Right cardiac atrium (tissue), 5 donors: Measurements from ENCODE around the gene CEP170B. TPM values are rescaled to one million over a fixed set of nuclear protein-coding genes. Genes with fewer than 3 reads are reported as not detected.

ENCODE experiments used
- ATAC-seq, 2 donors: fragments of 200-7000 bp; cut with Tn5 transposase; one replicate each; pipeline versions ENCODE4 v1.8.0 to v1.9.1; 2020; ENCODE audit warnings: moderate library complexity in 2 of 2, mild to moderate bottlenecking in 1 of 2
- DNase-seq, 3 donors: peaks; one replicate each; pipeline ENCODE4 v3.0.0-alpha.2; 2020
- H3K27ac ChIP-seq: one replicate; pipeline ENCODE4 v1.5.1; 2013; ENCODE audit warnings: mild to moderate bottlenecking, low read length, control low read depth, moderate library complexity
- H3K27me3 ChIP-seq: one replicate; pipeline ENCODE4 v1.6.1; 2013; ENCODE audit not compliant: control insufficient read depth, insufficient read depth
- H3K4me1 ChIP-seq: one replicate; pipeline ENCODE4 v1.6.1; 2013; ENCODE audit warnings: low read length; ENCODE audit not compliant: control insufficient read depth, insufficient read depth
- H3K4me3 ChIP-seq: one replicate; pipeline ENCODE4 v1.5.1; 2013; ENCODE audit warnings: low read length, control low read depth
- H3K9me3 ChIP-seq: one replicate; pipeline ENCODE4 v1.6.1; 2013; ENCODE audit warnings: low read length; ENCODE audit not compliant: control insufficient read depth
- WGBS: extraction: QIAGEN DNeasy Blood & Tissue Kit; methylation state at CpG from one replicate; pipeline ENCODE4 v1.1.7; 2013; 5-methylcytosine and 5-hydroxymethylcytosine counted together
- intact Hi-C, 4 donors: fragments of 100-400 bp; cut with DNase I; formaldehyde crosslinking; loops; one replicate each; pipeline versions ENCODE4 v1.11.0 to v1.14.0; 2022 to 2023
- polyA plus RNA-seq: library from polyadenylated mRNA; stranded (reverse); fragments of 200-250 nt; gene quantifications from one replicate; pipeline ENCODE4 v1.2.3, GENCODE V29; 2013
- total RNA-seq, 4 donors: library from RNA; stranded (reverse); fragmentation: NEBNext Ultra II Directional; extraction: Animal tissue kit (Norgen Biotek cat#: 25700); gene quantifications; one replicate each; pipeline ENCODE4 v1.2.1, GENCODE V29; 2021
- donor health status: healthy with polysubstance abuse.
- donor health status: DM: no; HTN: yes; CAD: no.
- donor health status: DM: no; HTN: no; CAD: no.
- donor health status: DM: no; HTN: yes; CAD: no; lungs with severe emphysema.
- donor health status: DM: yes; HTN: yes; CAD: no.

The CEP170B gene
- total and polyA plus RNA-seq, 5 donors, result 8.4 to 19.1 (median 11.5) TPM

DNA sequence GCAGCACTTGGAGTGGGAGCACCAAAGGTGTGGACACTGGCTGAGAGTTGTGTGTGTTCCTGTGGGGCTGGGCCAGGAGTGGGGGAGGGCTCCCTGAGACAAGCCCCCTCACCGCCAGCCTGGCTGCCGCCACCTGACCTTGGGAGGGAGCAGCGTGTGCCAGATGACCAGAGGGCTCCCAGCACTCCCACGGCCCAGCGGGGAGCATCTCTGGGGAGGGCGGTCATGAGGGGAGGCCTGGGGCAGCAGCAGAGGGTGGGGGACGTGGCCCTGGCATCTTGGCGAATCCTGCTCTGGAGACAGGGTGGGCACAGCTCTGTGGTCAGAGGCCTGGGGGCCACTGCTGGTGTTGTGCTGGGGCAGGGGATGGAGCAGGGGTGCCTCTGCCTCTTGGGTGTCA is 10.7 kb downstream of the CEP170B start:
- ATAC-seq (no peak), DNase-seq (peak; percentile 22 to 44 (median 43))
- intact Hi-C loops, result no loop called here
- Histone ChIP-seq H3K9me3 (no peaks in the 10 kb centered on the region), H3K4me3 (no peak overlapping the region), H3K27ac (no peak overlapping the region), H3K27me3 (no peaks in the 10 kb centered on the region), H3K4me1 (no peaks in the 10 kb centered on the region)
- 96% methylated on average over 8 of the region's 8 CpGs for WGBS

DNA sequence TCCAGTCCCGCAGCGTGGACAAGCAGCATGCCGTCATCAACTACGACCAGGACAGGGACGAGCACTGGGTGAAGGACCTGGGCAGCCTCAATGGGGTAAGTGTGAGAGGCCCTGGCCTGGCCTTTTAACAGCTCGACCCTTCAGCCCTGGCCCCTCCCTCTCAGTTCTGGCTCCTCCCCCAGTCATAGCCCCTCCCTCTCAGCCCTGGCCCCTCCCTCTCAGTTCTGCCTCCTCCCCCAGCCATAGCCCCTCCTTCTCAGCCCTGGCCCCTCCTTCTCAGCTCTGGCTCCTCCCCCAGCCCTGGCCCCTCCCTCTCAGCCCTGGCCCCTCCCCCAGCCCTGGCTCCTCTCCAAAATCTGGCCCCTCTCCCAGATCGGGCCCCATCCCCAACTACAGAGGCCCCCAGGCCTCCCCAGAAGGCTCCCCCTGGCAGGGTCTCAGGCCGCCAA is 11.2 kb downstream of the CEP170B start:
- ATAC-seq (peak; percentile 29 to 54), DNase-seq (peak; percentile 16 to 55 (median 29))
- H3K27me3 ChIP-seq, result no peaks in the 10 kb centered on the region
- no peak overlapping the region for H3K4me3 ChIP-seq
- H3K9me3 ChIP-seq, result no peaks in the 10 kb centered on the region
- intact Hi-C loops, result no loop called here
- H3K27ac ChIP-seq, result no peak overlapping the region
- H3K4me1 ChIP-seq, result no peaks in the 10 kb centered on the region
- 88% methylated on average over 8 of the region's 8 CpGs for WGBS

DNA sequence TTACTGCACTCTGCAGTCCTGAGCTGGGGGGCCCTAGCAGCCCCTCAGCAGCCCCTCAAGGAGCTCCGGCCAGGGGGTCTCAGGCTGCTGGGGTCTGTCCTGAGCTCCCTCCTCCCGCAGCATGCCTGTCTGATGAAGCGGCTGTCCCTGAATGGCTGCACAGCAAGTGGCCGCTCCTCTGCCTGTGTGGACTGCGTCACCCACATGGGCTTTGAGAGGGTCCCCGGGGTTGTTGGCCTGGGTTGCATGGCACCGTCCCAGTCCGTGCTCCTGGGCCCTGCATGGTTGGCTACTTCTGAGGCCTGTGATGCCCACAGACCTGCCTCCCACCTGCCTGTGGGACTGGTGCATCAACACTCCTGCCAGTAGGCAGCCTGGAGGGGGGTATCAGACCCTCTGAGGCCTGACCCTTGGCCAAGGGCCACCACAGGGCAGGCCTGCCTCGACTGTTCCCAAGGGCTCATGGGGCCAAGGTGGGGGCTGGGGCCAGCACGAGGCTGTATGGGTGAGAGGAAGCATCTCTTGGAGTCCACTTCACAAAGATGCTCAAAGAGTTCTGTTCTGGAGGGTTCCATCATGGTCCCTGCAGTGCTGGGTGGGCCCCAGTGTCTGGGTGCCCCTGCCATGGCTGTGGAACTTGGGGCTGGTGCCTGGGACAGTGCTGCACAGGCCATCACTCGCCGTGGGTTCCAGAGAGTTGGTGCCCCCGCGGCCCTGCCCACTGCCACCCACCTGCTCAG is 12.2 kb downstream of the CEP170B start:
- Histone ChIP-seq H3K27me3 (no peaks in the 10 kb centered on the region), H3K4me3 (no peak overlapping the region), H3K9me3 (no peaks in the 10 kb centered on the region), H3K4me1 (no peaks in the 10 kb centered on the region), H3K27ac (no peak overlapping the region)
- no peak for ATAC-seq
- WGBS, result 83% methylated on average over 14 of the region's 14 CpGs
- peak in 2 of 3 donors; percentile 33 to 50 for DNase-seq
- intact Hi-C loops, result no loop called here

DNA sequence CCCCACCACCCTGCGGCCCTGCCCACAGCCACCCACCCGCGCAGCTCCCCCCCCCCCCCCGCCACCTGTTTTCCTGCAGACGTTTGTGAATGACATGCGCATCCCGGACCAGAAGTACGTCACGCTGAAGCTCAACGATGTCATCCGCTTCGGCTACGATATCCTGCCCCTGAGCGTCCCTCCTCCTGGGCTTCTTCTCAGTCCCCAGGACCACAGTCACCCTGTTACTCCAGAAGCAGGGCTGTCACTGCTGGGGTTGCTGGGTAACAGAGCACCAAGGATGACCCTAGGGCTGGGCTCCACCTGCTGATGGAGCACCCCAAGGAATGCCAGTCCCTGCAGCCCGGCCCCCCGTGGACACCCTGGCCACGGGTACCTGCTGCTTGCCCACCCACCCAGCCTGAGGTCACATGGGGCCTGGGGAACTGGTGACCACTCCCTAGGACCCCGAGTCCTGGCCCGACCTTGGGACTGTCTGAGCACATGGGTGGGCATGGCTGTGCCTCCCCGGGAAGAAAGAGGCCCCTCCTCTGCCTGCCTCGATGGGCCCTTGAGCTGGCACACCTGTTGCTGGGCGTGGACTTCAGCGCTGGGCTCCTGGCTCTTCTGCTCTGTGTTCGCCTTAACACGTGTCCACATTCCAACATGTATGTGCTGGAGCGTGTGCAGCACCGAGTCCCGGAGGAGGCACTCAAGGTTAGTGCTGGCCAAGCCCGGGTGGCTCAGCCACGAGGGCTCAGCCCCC is 12.9 kb downstream of the CEP170B start:
- intact Hi-C loops, result no loop called here
- Histone ChIP-seq H3K27ac (no peak overlapping the region), H3K9me3 (no peaks in the 10 kb centered on the region), H3K4me1 (no peaks in the 10 kb centered on the region), H3K4me3 (no peak overlapping the region), H3K27me3 (no peaks in the 10 kb centered on the region)
- DNase-seq (peak in 2 of 3 donors; percentile 34 to 52), ATAC-seq (no peak)
- WGBS, result 70% methylated on average over 30 of the region's 30 CpGs

DNA sequence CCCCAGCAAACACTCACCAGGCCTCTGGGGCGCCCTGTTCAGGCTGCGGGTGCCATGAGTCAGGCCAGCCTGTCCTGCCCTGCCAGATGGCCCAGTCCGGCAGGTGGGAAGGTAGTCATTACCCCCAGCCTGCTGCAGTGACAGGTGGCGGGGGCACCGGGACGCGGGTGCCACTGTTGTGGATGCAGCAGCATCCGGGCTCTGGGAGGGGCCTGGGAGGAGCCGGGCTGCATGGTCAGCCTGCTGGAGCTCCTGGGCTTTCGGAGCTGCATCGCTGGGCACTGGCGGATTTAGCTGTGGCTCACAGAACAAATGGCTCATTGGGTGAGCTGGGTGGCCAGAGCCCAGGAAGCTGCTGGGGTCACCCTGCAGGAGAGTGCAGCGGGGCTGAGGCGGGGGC is 13.5 kb downstream of the CEP170B start:
- DNase-seq (peak in 2 of 3 donors; percentile 39 to 44), ATAC-seq (no peak)
- H3K9me3 ChIP-seq, result no peaks in the 10 kb centered on the region
- WGBS, result 93% methylated on average over 14 of the region's 14 CpGs
- intact Hi-C loops, result no loop called here
- H3K27ac ChIP-seq, result no peak overlapping the region
- no peaks in the 10 kb centered on the region for H3K4me1 ChIP-seq
- no peak overlapping the region for H3K4me3 ChIP-seq
- no peaks in the 10 kb centered on the region for H3K27me3 ChIP-seq

DNA sequence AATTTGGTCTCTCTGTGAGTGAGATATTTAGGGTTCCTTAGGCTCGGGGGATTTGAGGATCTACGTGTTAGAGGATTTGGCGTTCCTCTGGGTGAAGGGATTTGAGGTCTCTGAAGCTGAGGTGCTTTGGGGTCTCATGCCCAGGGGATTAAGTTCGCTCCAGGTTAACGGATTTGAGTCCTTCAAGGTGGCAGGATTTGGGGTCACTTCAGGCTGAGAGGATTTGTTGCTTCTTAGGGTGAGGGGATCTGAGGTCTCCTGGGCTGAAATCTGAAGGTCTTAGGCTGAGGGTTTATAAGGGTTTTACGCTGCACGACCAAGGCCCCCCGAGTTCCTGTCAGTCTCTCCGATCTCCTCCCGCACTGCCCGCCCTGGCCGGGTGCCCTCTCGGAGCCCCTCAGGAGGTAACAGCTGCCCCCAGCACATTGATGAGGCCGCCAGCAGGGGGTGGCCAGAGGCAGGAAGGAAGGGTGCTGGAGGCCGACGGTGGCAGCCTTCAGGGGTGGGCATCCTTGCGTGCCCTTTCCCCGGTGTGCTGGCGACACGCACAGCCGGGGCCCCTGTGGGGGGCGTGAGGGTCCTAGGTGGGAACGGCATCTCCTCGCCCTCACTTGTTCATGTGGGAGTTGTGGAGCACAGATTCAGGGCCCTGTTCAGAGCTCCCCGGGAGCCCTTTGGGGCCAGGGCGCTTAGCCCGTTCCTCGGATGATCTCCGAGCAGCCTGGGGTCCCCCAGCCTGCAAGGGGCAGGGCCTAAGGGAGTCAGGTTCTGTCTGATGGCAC is 14.3 kb downstream of the CEP170B start:
- Histone ChIP-seq H3K4me3 (no peak overlapping the region), H3K9me3 (no peaks in the 10 kb centered on the region), H3K27ac (no peak overlapping the region), H3K4me1 (no peaks in the 10 kb centered on the region), H3K27me3 (no peaks in the 10 kb centered on the region)
- intact Hi-C loops, result no loop called here
- WGBS, result 85% methylated on average over 29 of the region's 29 CpGs
- DNase-seq (peak in 2 of 3 donors; percentile 22 to 51), ATAC-seq (no peak)

DNA sequence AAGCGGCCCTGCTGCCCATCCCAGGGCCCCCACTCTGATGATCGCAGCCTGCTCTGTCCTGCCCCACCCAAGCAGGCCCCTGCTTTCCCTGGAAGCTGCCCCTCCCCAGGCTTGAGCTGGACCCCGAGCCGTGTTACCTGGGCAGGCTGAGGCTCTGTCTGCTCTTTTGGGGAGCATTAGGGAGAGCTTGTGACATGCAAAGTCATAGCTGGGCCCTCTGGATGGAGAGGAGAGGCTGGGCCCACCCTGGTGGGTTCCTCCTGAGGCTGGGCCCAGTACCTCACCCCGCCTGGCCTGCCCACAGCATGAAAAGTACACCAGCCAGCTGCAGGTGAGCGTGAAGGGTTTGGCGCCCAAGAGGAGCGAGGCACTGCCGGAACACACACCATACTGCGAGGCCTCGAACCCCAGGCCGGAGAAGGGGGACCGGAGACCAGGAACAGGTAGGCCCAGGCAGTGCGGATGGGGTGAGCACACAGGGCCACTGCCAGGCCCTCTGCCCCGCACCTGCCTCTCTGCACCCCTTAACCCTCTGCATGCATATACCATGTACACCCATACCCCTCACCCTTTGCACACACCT is 15.0 kb downstream of the CEP170B start:
- ATAC-seq (no peak), DNase-seq (peak in 2 of 3 donors; percentile 29 to 41)
- Histone ChIP-seq H3K9me3 (no peaks in the 10 kb centered on the region), H3K4me3 (no peak overlapping the region), H3K27ac (no peak overlapping the region), H3K27me3 (no peaks in the 10 kb centered on the region), H3K4me1 (no peaks in the 10 kb centered on the region)
- intact Hi-C loops, result no loop called here
- WGBS, result 91% methylated on average over 15 of the region's 15 CpGs

DNA sequence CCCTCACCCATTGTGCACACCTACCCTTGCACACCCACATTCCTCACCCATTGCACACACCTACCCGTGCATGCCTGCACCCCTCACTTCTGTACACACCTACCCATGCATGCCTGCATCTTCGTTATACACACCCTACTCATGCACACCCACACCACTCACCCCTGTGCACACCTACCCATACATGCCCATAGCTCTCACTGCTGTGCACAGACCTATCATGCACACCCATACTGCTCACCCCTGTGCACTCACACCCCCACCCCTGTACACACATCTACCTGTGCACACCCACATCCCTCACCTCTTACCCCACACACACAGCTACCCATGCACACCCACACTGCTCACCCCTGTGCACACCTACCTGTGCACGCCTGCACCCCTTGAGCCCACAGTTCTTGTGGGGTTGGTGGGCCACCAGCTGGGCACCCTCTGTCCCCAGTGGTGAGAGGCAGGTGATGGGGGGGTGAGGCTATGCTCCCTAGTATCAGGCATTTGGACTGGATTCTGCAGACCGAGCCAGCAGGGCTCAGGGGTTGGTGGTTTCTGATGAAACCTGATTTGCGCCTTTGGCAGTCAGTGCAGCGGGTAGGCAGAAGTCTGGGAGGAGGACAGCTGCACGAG is 15.6 kb downstream of the CEP170B start:
- Histone ChIP-seq H3K27me3 (no peaks in the 10 kb centered on the region), H3K4me1 (no peaks in the 10 kb centered on the region), H3K27ac (no peak overlapping the region), H3K9me3 (no peaks in the 10 kb centered on the region), H3K4me3 (no peak overlapping the region)
- no peak for ATAC-seq
- intact Hi-C loops, result no loop called here
- no peak for DNase-seq
- 72% methylated on average over 7 of the region's 7 CpGs for WGBS

DNA sequence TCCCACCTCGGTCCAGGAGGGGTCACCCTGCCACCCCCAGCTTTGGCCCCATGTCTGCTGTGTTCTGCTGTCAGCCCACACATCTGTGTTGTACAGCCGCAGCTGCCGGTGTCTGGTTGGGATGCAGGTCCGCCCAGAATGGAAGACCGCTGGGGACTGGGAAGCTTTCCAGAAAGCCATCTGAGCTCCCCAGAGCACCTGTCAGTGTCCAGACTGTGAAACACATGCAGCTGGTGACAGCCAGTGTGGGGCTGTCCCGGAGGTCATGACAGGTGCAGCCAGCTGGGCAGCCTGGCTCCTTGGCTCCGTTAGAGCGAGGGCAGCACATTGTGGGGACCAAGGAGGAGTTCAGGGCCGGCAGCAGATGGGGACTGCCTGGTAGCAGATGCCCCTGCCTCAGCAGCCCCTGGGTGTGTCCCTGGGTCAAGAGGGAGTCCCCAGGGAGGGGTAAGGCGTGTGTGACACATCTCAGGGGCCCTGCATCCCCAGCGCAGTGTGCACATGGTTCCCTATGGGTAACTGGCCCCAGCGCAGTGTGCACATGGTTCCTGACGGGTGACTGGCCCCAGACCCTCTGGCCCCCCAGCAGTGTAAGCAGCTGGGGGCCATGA is 16.4 kb downstream of the CEP170B start:
- intact Hi-C loops, result no loop called here
- Histone ChIP-seq H3K27ac (no peak overlapping the region), H3K4me1 (no peaks in the 10 kb centered on the region), H3K9me3 (no peaks in the 10 kb centered on the region), H3K4me3 (no peak overlapping the region), H3K27me3 (no peaks in the 10 kb centered on the region)
- no peak for ATAC-seq
- 56% methylated on average over 13 of the region's 13 CpGs for WGBS
- peak in 2 of 3 donors; percentile 34 to 50 for DNase-seq

DNA sequence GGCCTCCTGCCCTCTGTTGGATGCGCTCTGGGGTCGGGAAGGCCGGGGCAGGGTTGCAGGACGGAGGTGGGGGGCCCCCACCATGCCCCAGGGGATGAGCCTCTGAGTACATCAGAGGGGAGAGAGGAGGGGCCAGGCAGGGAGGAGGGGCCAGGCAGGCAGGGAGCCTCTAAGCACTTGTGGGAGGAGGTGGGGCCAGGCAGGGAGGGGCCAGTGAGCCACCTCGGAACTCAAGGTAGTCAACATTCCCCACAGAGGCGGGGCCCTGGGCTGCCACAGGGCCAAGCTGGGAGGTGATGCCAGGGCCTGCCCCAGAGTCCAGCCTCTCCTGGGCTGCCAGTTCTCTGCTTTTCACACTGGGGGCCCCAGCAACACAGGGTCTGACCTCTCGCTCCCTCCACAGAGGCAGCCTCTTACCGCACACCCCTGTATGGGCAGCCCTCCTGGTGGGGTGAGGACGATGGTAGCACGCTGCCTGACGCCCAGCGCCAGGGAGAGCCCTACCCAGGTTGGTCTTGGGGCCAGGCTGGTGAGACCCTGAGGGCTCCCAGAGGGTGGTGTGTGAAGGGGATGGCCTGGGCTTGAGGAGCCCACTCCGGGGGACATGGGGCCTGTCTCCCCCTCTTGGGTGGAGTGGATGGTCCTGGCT is 17.4 kb downstream of the CEP170B start:
- intact Hi-C loops, result no loop called here
- Histone ChIP-seq H3K9me3 (no peaks in the 10 kb centered on the region), H3K27ac (no peak overlapping the region), H3K4me3 (no peak overlapping the region), H3K4me1 (no peaks in the 10 kb centered on the region), H3K27me3 (no peaks in the 10 kb centered on the region)
- DNase-seq (peak; percentile 15 to 45 (median 29)), ATAC-seq (no peak)
- WGBS, result 75% methylated on average over 13 of the region's 13 CpGs
